ENCODE results near the gene ZSCAN30. TPM values are rescaled to one million over a fixed set of nuclear protein-coding genes. Genes with fewer than 3 reads are reported as not detected.
A peak's percentile ranks its signal among the peaks of the same experiment; 100 is the strongest.

ZSCAN30 gene
- total RNA-seq, 2 experiments from 2014 or later, result 9.6 to 11.6 TPM

GRCh38 chr18:35334821-35335220, 44.8 kb upstream of the ZSCAN30 start:
- H3K4me3 Mint-ChIP-seq, result no peak overlapping the region
- H3K9me3 Mint-ChIP-seq, result no peaks in the 10 kb centered on the region
- peaks cover 82% of the 10 kb centered on the region for H3K36me3 ChIP-seq (ENCODE audit: insufficient read depth, low read length)
- H3K4me1 Mint-ChIP-seq (ENCODE audit: low read depth), result peaks cover 50% of the 10 kb centered on the region
- no peaks in the 10 kb centered on the region for H3K9me3 ChIP-seq (ENCODE audit: control insufficient read depth in 1 of 2, insufficient read depth in 1 of 2, low read length in 2 of 2)
- intact Hi-C loops (cut with DNase I, micrococcal nuclease), result no loop called here
- no peak for ATAC-seq (ENCODE audit: poor library complexity)
- H3K27me3 Mint-ChIP-seq, result no peaks in the 10 kb centered on the region
- H3K27ac ChIP-seq (ENCODE audit: low read depth in 1 of 2, low read length in 2 of 2), result no peak overlapping the region
- no peak for TF ChIP-seq CTCF (IDR thresholded peaks at IDR 0.05)
- H3K27ac Mint-ChIP-seq, result peak overlapping the region; percentile 9
- ChIA-PET POLR2A (interaction anchor here (0.7 kb wide), 1 partner anchor 161 kb away, joined by 3 read pairs; no protein-coding TSS in a partner anchor), CTCF (interaction anchor here (1.0 kb wide), 2 partner anchors 13 to 52 kb away, joined by 3 read pairs; no protein-coding TSS in a partner anchor)
- DNase-seq, result no peak
- H3K27me3 ChIP-seq (ENCODE audit: control insufficient read depth in 1 of 2, insufficient read depth in 2 of 2, low read length in 2 of 2), result no peaks in the 10 kb centered on the region
- H3K4me3 ChIP-seq (ENCODE audit: low read length), result no peak overlapping the region
- H3K36me3 Mint-ChIP-seq (ENCODE audit: low read depth), result no peaks in the 10 kb centered on the region
- no peaks in the 10 kb centered on the region for H3K4me1 ChIP-seq (ENCODE audit: insufficient read depth, low read length)

GRCh38 chr18:35334212-35334611, 44.2 kb upstream of the ZSCAN30 start:
- Mint-ChIP-seq H3K27me3 (no peaks in the 10 kb centered on the region), H3K4me3 (no peak overlapping the region), H3K27ac (peak overlapping the region; percentile 9), H3K9me3 (no peaks in the 10 kb centered on the region), H3K36me3 (ENCODE audit: low read depth) (no peaks in the 10 kb centered on the region), H3K4me1 (ENCODE audit: low read depth) (peaks cover 44% of the 10 kb centered on the region)
- ChIA-PET POLR2A (no interaction called here), CTCF (interaction anchor here (1.0 kb wide), 1 partner anchor 52 kb away, joined by 3 read pairs; no protein-coding TSS in a partner anchor)
- no peak for TF ChIP-seq CTCF (IDR thresholded peaks at IDR 0.05)
- Histone ChIP-seq H3K4me1 (ENCODE audit: insufficient read depth, low read length) (no peaks in the 10 kb centered on the region), H3K27me3 (ENCODE audit: control insufficient read depth in 1 of 2, insufficient read depth in 2 of 2, low read length in 2 of 2) (no peaks in the 10 kb centered on the region), H3K36me3 (ENCODE audit: insufficient read depth, low read length) (peaks cover 76% of the 10 kb centered on the region), H3K4me3 (ENCODE audit: low read length) (no peak overlapping the region), H3K27ac (ENCODE audit: low read depth in 1 of 2, low read length in 2 of 2) (no peak overlapping the region), H3K9me3 (ENCODE audit: control insufficient read depth in 1 of 2, insufficient read depth in 1 of 2, low read length in 2 of 2) (no peaks in the 10 kb centered on the region)
- DNase-seq (no peak), ATAC-seq (ENCODE audit: poor library complexity) (no peak)
- intact Hi-C loops (cut with DNase I, micrococcal nuclease), result no loop called here

GRCh38 chr18:35331367-35332087, 41.5 kb upstream of the ZSCAN30 start:
- H3K27ac ChIP-seq (ENCODE audit: low read depth in 1 of 2, low read length in 2 of 2), result no peak overlapping the region
- Mint-ChIP-seq H3K4me3 (no peak overlapping the region), H3K4me1 (ENCODE audit: low read depth) (peaks cover 18% of the 10 kb centered on the region), H3K36me3 (ENCODE audit: low read depth) (no peaks in the 10 kb centered on the region), H3K9me3 (no peaks in the 10 kb centered on the region), H3K27me3 (no peaks in the 10 kb centered on the region), H3K27ac (no peak overlapping the region)
- DNase-seq, result no peak
- no peak overlapping the region for H3K4me3 ChIP-seq (ENCODE audit: low read length)
- H3K4me1 ChIP-seq (ENCODE audit: insufficient read depth, low read length), result no peaks in the 10 kb centered on the region
- ChIA-PET CTCF (no interaction called here), POLR2A (no interaction called here)
- no peaks in the 10 kb centered on the region for H3K9me3 ChIP-seq (ENCODE audit: control insufficient read depth in 1 of 2, insufficient read depth in 1 of 2, low read length in 2 of 2)
- peaks cover 50% of the 10 kb centered on the region for H3K36me3 ChIP-seq (ENCODE audit: insufficient read depth, low read length)
- no peaks in the 10 kb centered on the region for H3K27me3 ChIP-seq (ENCODE audit: control insufficient read depth in 1 of 2, insufficient read depth in 2 of 2, low read length in 2 of 2)
- no peak for ATAC-seq (ENCODE audit: poor library complexity)
- TF ChIP-seq CTCF (IDR thresholded peaks at IDR 0.05), result no peak
- intact Hi-C loops (cut with DNase I, micrococcal nuclease), result no loop called here

Measured in CD4-positive, alpha-beta T cell (primary cell).